H1 (cell line): Measurements from ENCODE around the gene CDK4. TPM values are rescaled to one million over a fixed set of nuclear protein-coding genes. Genes with fewer than 3 reads are reported as not detected.
"Not testable (repeated sequence)": the region's sequence is repeated elsewhere in the genome, so short reads cannot be mapped to it uniquely, and the experiment has no call there.

Experiments
- CTCF ChIA-PET: fragments of 300-600 bp; sonication (Branson Sonifier 250); formaldehyde crosslinking; loops from one replicate; lab custom pipeline; 2021; ENCODE audit not compliant: partially characterized antibody; lab: Charles Lee
- POLR2A ChIA-PET: fragments of 300-600 bp; sonication (Branson Sonifier 250); formaldehyde crosslinking; loops from one replicate; lab custom pipeline; 2021; ENCODE audit warnings: inconsistent platforms; ENCODE audit not compliant: partially characterized antibody; lab: Charles Lee
- DNase-seq, 2 experiments: peaks; one replicate each; pipeline versions ENCODE4 v3.0.0 to v3.0.0-alpha.2; 2010 to 2022; ENCODE audit warnings: low spot score in 2 of 2, low read depth in 1 of 2, mixed read lengths in 1 of 2
- FAIRE-seq: peaks from 2 replicates; lab custom pipeline; 2011; peaks lifted over from hg19 to GRCh38; lab: Jason Lieb, UNC
- H2AFZ ChIP-seq: 2 replicates; pipeline ENCODE4 v1.8.1; 2012; ENCODE audit warnings: low read length, inconsistent platforms
- H2AK5ac ChIP-seq: 2 replicates; pipeline ENCODE4 v1.6.1; 2013; ENCODE audit warnings: low read depth, low read length
- H2BK120ac ChIP-seq: replicated peaks from 2 replicates; pipeline ENCODE3; 2013; ENCODE audit warnings: low read depth, low read length, inconsistent platforms
- H2BK12ac ChIP-seq: 2 replicates; pipeline ENCODE4 v1.6.1; 2013; ENCODE audit warnings: low read depth, low read length
- H2BK15ac ChIP-seq: 2 replicates; pipeline ENCODE4 v1.6.1; 2013; ENCODE audit warnings: low read length
- H2BK20ac ChIP-seq: 2 replicates; pipeline ENCODE4 v1.6.1; 2013; ENCODE audit warnings: low read length
- H2BK5ac ChIP-seq: 2 replicates; pipeline ENCODE4 v1.6.1; 2013; ENCODE audit warnings: low read depth, low read length
- H3K14ac ChIP-seq: 2 replicates; pipeline ENCODE4 v1.6.1; 2013; ENCODE audit warnings: inconsistent platforms; ENCODE audit not compliant: insufficient read length
- H3K18ac ChIP-seq: 2 replicates; pipeline ENCODE4 v1.6.1; 2013; ENCODE audit warnings: low read length; ENCODE audit errors: extremely low read depth
- H3K23ac ChIP-seq: 2 replicates; pipeline ENCODE4 v1.6.1; 2013; ENCODE audit warnings: inconsistent platforms; ENCODE audit not compliant: insufficient read length
- H3K23me2 ChIP-seq: 2 replicates; pipeline ENCODE4 v1.6.1; 2013; ENCODE audit warnings: low read depth, low read length
- H3K27ac ChIP-seq: 2 replicates; pipeline ENCODE4 v1.6.1; 2011; ENCODE audit warnings: low read depth, low read length, inconsistent platforms
- H3K27me3 ChIP-seq, 4 experiments: replicated peaks in 1 of 4; 1 replicate in 1 of 4; 2 replicates in 3 of 4; pipeline versions ENCODE4 v1.6.1 to v1.8.1; 2011 to 2013; ENCODE audit warnings: low read length in 3 of 4, mild to moderate bottlenecking in 3 of 4, inconsistent platforms in 2 of 4, mixed read lengths in 2 of 4, moderate library complexity in 1 of 4; ENCODE audit not compliant: control insufficient read depth in 3 of 4, insufficient read depth in 3 of 4; ENCODE audit errors: extremely low read depth in 1 of 4
- H3K36me3 ChIP-seq, 4 experiments: 2 replicates each; pipeline versions ENCODE4 v1.6.1 to v1.8.1; 2011 to 2013; ENCODE audit warnings: mild to moderate bottlenecking in 4 of 4, low read length in 3 of 4, moderate library complexity in 2 of 4, control low read depth in 1 of 4, inconsistent platforms in 1 of 4; ENCODE audit not compliant: insufficient read depth in 4 of 4, control insufficient read depth in 2 of 4
- H3K4ac ChIP-seq: replicated peaks from 2 replicates; pipeline ENCODE3; 2013; ENCODE audit warnings: low read length, low read depth, mixed read lengths, inconsistent platforms; ENCODE audit not compliant: insufficient read length
- H3K4me1 ChIP-seq, 4 experiments: replicated peaks in 1 of 4; 1 replicate in 1 of 4; 2 replicates in 3 of 4; pipeline versions ENCODE4 v1.6.1 to v1.8.1; 2011 to 2013; ENCODE audit warnings: low read length in 3 of 4, inconsistent platforms in 2 of 4, mixed read lengths in 1 of 4; ENCODE audit not compliant: insufficient read depth in 4 of 4, control insufficient read depth in 3 of 4
- H3K4me2 ChIP-seq, 2 experiments: 2 replicates each; pipeline versions ENCODE4 v1.6.1 to v1.8.1; 2011 to 2013; ENCODE audit warnings: low read depth in 2 of 2, low read length in 2 of 2, control low read depth in 1 of 2, inconsistent platforms in 1 of 2, mild to moderate bottlenecking in 1 of 2; ENCODE audit not compliant: insufficient read depth in 1 of 2
- H3K4me3 ChIP-seq, 4 experiments: fragments of 200-600, 300-600 bp in 1 of 4; sonication (generic), shearing (Covaris generic), sonication (Bioruptor Twin) in 1 of 4; 2 replicates each; pipeline versions ENCODE4 v1.5.1 to v1.8.1; 2011 to 2016; ENCODE audit warnings: low read length in 4 of 4, low read depth in 3 of 4, control low read depth in 2 of 4, inconsistent platforms in 2 of 4, mild to moderate bottlenecking in 2 of 4, mixed read lengths in 1 of 4, moderate library complexity in 1 of 4; ENCODE audit not compliant: insufficient read depth in 2 of 4; ENCODE audit errors: extremely low read depth in 1 of 4
- H3K56ac ChIP-seq: replicated peaks from 2 replicates; pipeline ENCODE3; 2013; ENCODE audit warnings: low read depth, mild to moderate bottlenecking, mixed read lengths, low read length, inconsistent platforms; ENCODE audit not compliant: insufficient read length
- H3K79me1 ChIP-seq: 2 replicates; pipeline ENCODE4 v1.6.1; 2013; ENCODE audit warnings: low read depth, low read length, control low read depth
- H3K79me2 ChIP-seq, 2 experiments: 2 replicates each; pipeline versions ENCODE4 v1.6.1 to v1.8.1; 2012 to 2013; ENCODE audit warnings: low read length in 2 of 2, mild to moderate bottlenecking in 2 of 2, inconsistent platforms in 1 of 2; ENCODE audit not compliant: insufficient read depth in 2 of 2, control insufficient read depth in 1 of 2
- H3K9ac ChIP-seq, 4 experiments: replicated peaks in 1 of 4; 1 replicate in 1 of 4; 2 replicates in 3 of 4; pipeline versions ENCODE4 v1.6.1 to v1.8.1; 2011 to 2013; ENCODE audit warnings: low read depth in 3 of 4, low read length in 3 of 4, control low read depth in 2 of 4, mild to moderate bottlenecking in 2 of 4, moderate library complexity in 2 of 4, inconsistent platforms in 1 of 4; ENCODE audit errors: extremely low read depth in 1 of 4
- H3K9me3 ChIP-seq, 2 experiments: 2 replicates each; pipeline versions ENCODE4 v1.6.1 to v1.8.1; 2012 to 2013; ENCODE audit warnings: mild to moderate bottlenecking in 2 of 2, moderate library complexity in 2 of 2, control low read depth in 1 of 2, inconsistent platforms in 1 of 2, low read depth in 1 of 2, low read length in 1 of 2, mixed read lengths in 1 of 2; ENCODE audit not compliant: insufficient read depth in 2 of 2
- H4K20me1 ChIP-seq, 2 experiments: replicated peaks in 1 of 2; 2 replicates each; pipeline versions ENCODE3 to v1.8.1; 2011 to 2013; ENCODE audit warnings: inconsistent platforms in 2 of 2, low read length in 2 of 2, mild to moderate bottlenecking in 1 of 2; ENCODE audit not compliant: insufficient read depth in 2 of 2, control insufficient read depth in 1 of 2
- H4K5ac ChIP-seq: 2 replicates; pipeline ENCODE4 v1.6.1; 2013; ENCODE audit warnings: low read length, low read depth, mixed read lengths, inconsistent platforms; ENCODE audit not compliant: insufficient read length
- H4K8ac ChIP-seq: 2 replicates; pipeline ENCODE4 v1.8.0; 2013; ENCODE audit warnings: mild to moderate bottlenecking, moderate library complexity, low read length, inconsistent platforms; ENCODE audit not compliant: insufficient read depth; ENCODE audit errors: extremely low read depth
- H4K91ac ChIP-seq: replicated peaks from 2 replicates; pipeline ENCODE3; 2013; ENCODE audit warnings: low read length, mixed read lengths, inconsistent platforms; ENCODE audit not compliant: insufficient read length
- WGBS, 2 experiments: shearing (Covaris generic) in 1 of 2; methylation state at CpG; one replicate each; pipeline versions ENCODE4 v1.1.6 to v1.1.7; 2013 to 2015; ENCODE audit warnings: low lambda C conversion rate in 2 of 2, mixed read lengths in 2 of 2, inconsistent platforms in 1 of 2, low coverage in 1 of 2, missing lambda C conversion rate in 1 of 2; ENCODE audit not compliant: insufficient replicate concordance in 2 of 2, insufficient coverage in 1 of 2, insufficient read length in 1 of 2; ENCODE audit errors: extremely low coverage in 1 of 2, missing lambda C conversion rate in 1 of 2; 5-methylcytosine and 5-hydroxymethylcytosine counted together
- polyA plus RNA-seq, 7 experiments: library from polyadenylated mRNA; depleted of rRNA in 3 of 7; stranded (reverse) in 5 of 7; unstranded in 2 of 7; fragments of >200 nt in 5 of 7; fragments of 200-250 nt in 2 of 7; gene quantifications; 1 replicate in 5 of 7; 2 replicates in 1 of 7; 4 replicates in 1 of 7; pipeline versions ENCODE4 v1.2.1 to v1.2.3, GENCODE V29; 2011 to 2013; ENCODE audit warnings: missing spikeins in 2 of 7, mixed read lengths in 2 of 7
- total RNA-seq: library from RNA; stranded (reverse); fragmentation: NEBNext Ultra II Directional; extraction: Animal tissue kit (Norgen Biotek cat#: 25700); gene quantifications from 2 replicates; pipeline ENCODE4 v1.2.1, GENCODE V29; 2021

Gene CDK4
- total and polyA plus RNA-seq, 2 of the 8 experiments (the other 6 are each of a cell fraction or from before 2014, with no cell fraction given), result 174 to 368 TPM

DNA sequence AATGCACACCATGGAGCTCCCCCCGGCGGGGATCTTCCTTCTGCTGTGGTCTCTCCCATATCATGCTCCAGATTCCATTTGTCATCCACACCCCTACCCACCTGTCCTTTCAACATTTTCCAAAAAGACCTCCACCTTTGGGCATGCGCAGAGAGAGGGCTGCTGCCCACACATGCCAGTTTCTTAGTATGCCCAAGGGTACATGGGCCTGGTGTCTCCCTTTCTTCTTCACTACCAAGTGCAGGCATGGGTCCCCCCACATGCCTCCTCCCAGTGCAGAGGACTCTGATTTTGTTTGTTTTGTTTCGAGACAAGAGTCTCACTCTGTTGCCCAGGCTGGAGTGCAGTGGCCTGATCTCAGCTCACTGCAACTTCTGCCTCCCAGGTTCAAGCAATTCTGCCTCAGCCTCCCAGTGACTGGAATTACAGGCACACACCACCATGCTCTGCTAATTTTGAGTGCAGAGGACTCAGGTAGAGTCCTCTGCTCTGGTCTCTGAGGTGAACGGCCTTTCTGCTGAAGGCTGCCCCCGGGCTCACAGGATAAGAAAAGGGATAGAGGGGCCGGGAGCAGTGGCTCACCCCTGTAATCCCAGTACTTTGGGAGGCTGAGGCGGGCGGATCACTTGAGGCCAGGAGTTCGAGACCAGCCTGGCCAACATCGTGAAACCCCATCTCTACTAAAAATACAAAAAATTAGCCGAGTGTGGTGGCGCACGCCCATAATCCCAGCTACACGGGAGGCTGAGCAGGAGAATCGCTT lies 30.1 kb downstream of the CDK4 start:
- WGBS, 2 experiments, result 89% methylated on average over 16 of the region's 16 CpGs; no CpG with 5 or more reads in 1 of the 2 experiments
- not testable (repeated sequence) for H2BK15ac ChIP-seq, H2BK5ac ChIP-seq, H4K8ac ChIP-seq, H4K91ac ChIP-seq, H3K9ac ChIP-seq, H3K79me2 ChIP-seq, H3K79me1 ChIP-seq, FAIRE-seq, H3K18ac ChIP-seq, H4K20me1 ChIP-seq, H2BK120ac ChIP-seq, H2BK12ac ChIP-seq, H4K5ac ChIP-seq, H3K23ac ChIP-seq, H3K4me2 ChIP-seq, H3K27ac ChIP-seq, H3K56ac ChIP-seq, H2BK20ac ChIP-seq, H2AFZ ChIP-seq, H3K9me3 ChIP-seq, H3K4me3 ChIP-seq, H3K4ac ChIP-seq, H3K14ac ChIP-seq, H2AK5ac ChIP-seq
- Histone ChIP-seq H3K4me1 (peaks cover 0 to 12% (median 6%) of the 10 kb centered on the region in 4 experiments; a peak in 5 of 7 replicates), H3K27me3 (peaks cover 8 to 30% (median 22%) of the 10 kb centered on the region in 4 experiments), H3K36me3 (peaks cover 0 to 16% (median 3%) of the 10 kb centered on the region in 4 experiments; a peak in 4 of 8 replicates), H3K23me2 (peaks cover 10% of the 10 kb centered on the region; the same call in 1 of the 2 replicates)
- DNase-seq, result peak in 1 of 2 experiments; percentile 23
- ChIA-PET POLR2A (interaction anchor here (0.6 to 7.4 kb wide), 4 partner anchors 9 to 131 kb away, joined by 3 to 59 read pairs (median 5); partner anchors contain the start of genes AGAP2 and PIP4K2C), CTCF (interaction anchor here (0.8 to 11.7 kb wide), 5 partner anchors 16 to 146 kb away, joined by 3 to 149 read pairs (median 4); partner anchors contain the start of genes AGAP2 and OS9)
